Measurements from ENCODE around the gene SLCO1C1.
"Not testable (repeated sequence)": the region's sequence is repeated elsewhere in the genome, so short reads cannot be mapped to it uniquely, and the experiment has no call there.

Gene SLCO1C1

GRCh38 chr12:20777420-20777819 is 82.3 kb downstream of the SLCO1C1 start:
- H3K36me3 ChIP-seq (ENCODE audit: control insufficient read depth in 2 of 2, insufficient read depth in 1 of 2, low read length in 2 of 2) = no peaks in the 10 kb centered on the region
- no peak overlapping the region for H3K4me3 ChIP-seq (ENCODE audit: low read depth, low read length)
- POLR2A ChIA-PET = no interaction called here
- TF ChIP-seq, protein P1, sequence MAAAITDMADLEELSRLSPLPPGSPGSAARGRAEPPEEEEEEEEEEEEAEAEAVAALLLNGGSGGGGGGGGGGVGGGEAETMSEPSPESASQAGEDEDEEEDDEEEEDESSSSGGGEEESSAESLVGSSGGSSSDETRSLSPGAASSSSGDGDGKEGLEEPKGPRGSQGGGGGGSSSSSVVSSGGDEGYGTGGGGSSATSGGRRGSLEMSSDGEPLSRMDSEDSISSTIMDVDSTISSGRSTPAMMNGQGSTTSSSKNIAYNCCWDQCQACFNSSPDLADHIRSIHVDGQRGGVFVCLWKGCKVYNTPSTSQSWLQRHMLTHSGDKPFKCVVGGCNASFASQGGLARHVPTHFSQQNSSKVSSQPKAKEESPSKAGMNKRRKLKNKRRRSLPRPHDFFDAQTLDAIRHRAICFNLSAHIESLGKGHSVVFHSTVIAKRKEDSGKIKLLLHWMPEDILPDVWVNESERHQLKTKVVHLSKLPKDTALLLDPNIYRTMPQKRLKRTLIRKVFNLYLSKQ (tag by site-specific recombination; IDR thresholded peaks at IDR 0.05; ENCODE audit: borderline replicate concordance) = no peak
- TF ChIP-seq ZNF747 (tag by site-specific recombination; IDR thresholded peaks at IDR 0.05) = no peak
- no peak for TF ChIP-seq ZFP3 (tag by site-specific recombination; IDR thresholded peaks at IDR 0.05; ENCODE audit: low read depth)
- TF ChIP-seq ZNF514 (tag by site-specific recombination; IDR thresholded peaks at IDR 0.05) = no peak
- no peaks in the 10 kb centered on the region for H3K9me3 ChIP-seq (ENCODE audit: control insufficient read depth, insufficient read depth, low read depth, low read length)
- H3K4me1 ChIP-seq (ENCODE audit: control insufficient read depth, insufficient read depth, low read length) = no peaks in the 10 kb centered on the region
- CTCF ChIA-PET = no interaction called here
- no peak overlapping the region for H3K27ac ChIP-seq (ENCODE audit: extremely low read depth, low read depth, low read length)

GRCh38 chr12:20778969-20779368 is 83.8 kb downstream of the SLCO1C1 start:
- no peak overlapping the region for H3K4me3 ChIP-seq (ENCODE audit: low read depth, low read length)
- no peaks in the 10 kb centered on the region for H3K9me3 ChIP-seq (ENCODE audit: control insufficient read depth, insufficient read depth, low read depth, low read length)
- POLR2A ChIA-PET = no interaction called here
- CTCF ChIA-PET = no interaction called here
- H3K36me3 ChIP-seq (ENCODE audit: control insufficient read depth in 2 of 2, insufficient read depth in 1 of 2, low read length in 2 of 2) = no peaks in the 10 kb centered on the region
- TF ChIP-seq ZNF837 (tag by site-specific recombination; IDR thresholded peaks at IDR 0.05) (no peak), ZNF132 (tag by site-specific recombination; IDR thresholded peaks at IDR 0.05; ENCODE audit: borderline replicate concordance) (no peak), FEZF1 (tag by site-specific recombination; IDR thresholded peaks at IDR 0.05) (no peak), ZNF433 (tag by site-specific recombination; IDR thresholded peaks at IDR 0.05; ENCODE audit: low read depth) (no peak), ZSCAN16 (tag by site-specific recombination; IDR thresholded peaks at IDR 0.05) (no peak), REPIN1 (tag by site-specific recombination; IDR thresholded peaks at IDR 0.05; ENCODE audit: low read depth) (no peak), IKZF3 (tag by site-specific recombination; IDR thresholded peaks at IDR 0.05) (no peak)
- no peaks in the 10 kb centered on the region for H3K4me1 ChIP-seq (ENCODE audit: control insufficient read depth, insufficient read depth, low read length)
- H3K27ac ChIP-seq (ENCODE audit: extremely low read depth, low read depth, low read length) = no peak overlapping the region

GRCh38 chr12:20779971-20780370 is 84.8 kb downstream of the SLCO1C1 start:
- H3K36me3 ChIP-seq (ENCODE audit: control insufficient read depth in 2 of 2, insufficient read depth in 1 of 2, low read length in 2 of 2); H3K4me3 ChIP-seq (ENCODE audit: low read depth, low read length); H3K9me3 ChIP-seq (ENCODE audit: control insufficient read depth, insufficient read depth, low read depth, low read length); POLR2A ChIA-PET; H3K27ac ChIP-seq (ENCODE audit: extremely low read depth, low read depth, low read length); H3K4me1 ChIP-seq (ENCODE audit: control insufficient read depth, insufficient read depth, low read length); CTCF ChIA-PET: not testable (repeated sequence)

DNA sequence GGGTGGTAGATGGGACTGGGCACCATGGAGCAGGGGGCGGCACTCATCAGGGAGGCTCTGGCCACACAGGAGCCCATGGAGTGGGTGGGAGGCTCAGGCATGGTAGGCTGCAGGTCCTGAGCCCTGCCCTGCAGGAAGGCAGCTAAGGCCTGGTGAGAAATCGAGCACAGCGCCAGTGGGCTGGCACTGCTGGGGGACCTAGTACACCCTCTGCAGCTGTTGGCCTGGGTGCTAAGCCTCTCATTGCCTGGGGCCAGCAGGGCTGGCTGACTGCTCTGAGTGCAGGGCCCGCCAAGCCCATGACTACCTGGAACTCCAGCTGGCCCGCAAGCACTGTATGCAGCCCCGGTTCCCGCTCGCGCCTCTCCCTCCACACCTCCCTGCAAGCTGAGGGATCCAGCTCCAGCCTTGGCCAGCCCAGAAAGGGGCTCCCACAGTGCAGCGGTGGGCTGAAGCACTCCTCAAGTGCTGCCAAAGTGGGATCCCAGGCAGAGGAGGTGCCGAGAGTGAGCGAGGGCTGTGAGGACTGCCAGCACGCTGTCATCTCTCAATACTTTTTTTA is 88.7 kb downstream of the SLCO1C1 start:
- CTCF ChIA-PET; POLR2A ChIA-PET; H3K4me3 ChIP-seq (ENCODE audit: low read depth, low read length); H3K27ac ChIP-seq (ENCODE audit: extremely low read depth, low read depth, low read length); H3K9me3 ChIP-seq (ENCODE audit: control insufficient read depth, insufficient read depth, low read depth, low read length); H3K36me3 ChIP-seq (ENCODE audit: control insufficient read depth in 2 of 2, insufficient read depth in 1 of 2, low read length in 2 of 2); H3K4me1 ChIP-seq (ENCODE audit: control insufficient read depth, insufficient read depth, low read length): not testable (repeated sequence)

DNA sequence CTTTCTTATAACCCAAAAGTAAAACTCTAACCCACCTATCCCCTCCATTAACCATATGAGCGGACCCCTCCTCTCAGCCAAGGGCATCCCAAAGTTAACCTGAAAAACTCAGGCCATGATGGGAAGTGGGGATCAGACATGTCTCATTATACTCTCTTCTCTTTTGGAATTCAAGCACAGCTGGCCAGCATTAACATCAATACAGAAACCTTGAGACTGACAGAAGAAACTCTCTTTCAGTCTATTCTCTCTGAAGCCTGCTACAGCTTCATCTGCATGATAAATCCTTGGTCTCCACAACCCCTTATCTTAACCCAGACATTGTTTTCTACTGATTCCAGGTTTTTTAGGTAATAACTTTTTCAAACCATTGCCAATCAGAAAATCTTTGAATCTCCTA is 97.8 kb downstream of the SLCO1C1 start:
- no peaks in the 10 kb centered on the region for H3K36me3 ChIP-seq (ENCODE audit: control insufficient read depth in 2 of 2, insufficient read depth in 1 of 2, low read length in 2 of 2)
- no peak for TF ChIP-seq SP7 (tag by site-specific recombination; IDR thresholded peaks at IDR 0.05)
- TF ChIP-seq, protein P2, sequence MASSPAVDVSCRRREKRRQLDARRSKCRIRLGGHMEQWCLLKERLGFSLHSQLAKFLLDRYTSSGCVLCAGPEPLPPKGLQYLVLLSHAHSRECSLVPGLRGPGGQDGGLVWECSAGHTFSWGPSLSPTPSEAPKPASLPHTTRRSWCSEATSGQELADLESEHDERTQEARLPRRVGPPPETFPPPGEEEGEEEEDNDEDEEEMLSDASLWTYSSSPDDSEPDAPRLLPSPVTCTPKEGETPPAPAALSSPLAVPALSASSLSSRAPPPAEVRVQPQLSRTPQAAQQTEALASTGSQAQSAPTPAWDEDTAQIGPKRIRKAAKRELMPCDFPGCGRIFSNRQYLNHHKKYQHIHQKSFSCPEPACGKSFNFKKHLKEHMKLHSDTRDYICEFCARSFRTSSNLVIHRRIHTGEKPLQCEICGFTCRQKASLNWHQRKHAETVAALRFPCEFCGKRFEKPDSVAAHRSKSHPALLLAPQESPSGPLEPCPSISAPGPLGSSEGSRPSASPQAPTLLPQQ (tag by site-specific recombination; IDR thresholded peaks at IDR 0.05) = no peak
- no peak for TF ChIP-seq ZNF701 (tag by site-specific recombination; IDR thresholded peaks at IDR 0.05)
- no peak for TF ChIP-seq ZNF843 (tag by site-specific recombination; IDR thresholded peaks at IDR 0.05)
- no peak for TF ChIP-seq ZBTB8A (tag by site-specific recombination; IDR thresholded peaks at IDR 0.05)
- TF ChIP-seq, protein P3, sequence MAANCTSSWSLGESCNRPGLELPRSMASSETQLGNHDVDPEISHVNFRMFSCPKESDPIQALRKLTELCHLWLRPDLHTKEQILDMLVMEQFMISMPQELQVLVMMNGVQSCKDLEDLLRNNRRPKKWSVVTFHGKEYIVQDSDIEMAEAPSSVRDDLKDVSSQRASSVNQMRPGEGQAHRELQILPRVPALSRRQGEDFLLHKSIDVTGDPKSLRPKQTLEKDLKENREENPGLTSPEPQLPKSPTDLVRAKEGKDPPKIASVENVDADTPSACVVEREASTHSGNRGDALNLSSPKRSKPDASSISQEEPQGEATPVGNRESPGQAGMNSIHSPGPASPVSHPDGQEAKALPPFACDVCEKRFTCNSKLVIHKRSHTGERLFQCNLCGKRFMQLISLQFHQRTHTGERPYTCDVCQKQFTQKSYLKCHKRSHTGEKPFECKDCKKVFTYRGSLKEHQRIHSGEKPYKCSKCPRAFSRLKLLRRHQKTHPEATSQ (tag by site-specific recombination; IDR thresholded peaks at IDR 0.05) = no peak
- TF ChIP-seq ZNF366 (tag by site-specific recombination; conservative IDR thresholded peaks at IDR 0.05) = no peak
- TF ChIP-seq ZNF596 (tag by site-specific recombination; IDR thresholded peaks at IDR 0.05) = no peak
- no peak for TF ChIP-seq ZBTB20 (tag by site-specific recombination; IDR thresholded peaks at IDR 0.05)
- TF ChIP-seq ZNF624 (tag by site-specific recombination; IDR thresholded peaks at IDR 0.05) = no peak
- no peak for TF ChIP-seq ZNF677 (tag by site-specific recombination; IDR thresholded peaks at IDR 0.05)
- no peaks in the 10 kb centered on the region for H3K4me1 ChIP-seq (ENCODE audit: control insufficient read depth, insufficient read depth, low read length)
- CTCF ChIA-PET = no interaction called here
- POLR2A ChIA-PET = no interaction called here
- no peak overlapping the region for H3K27ac ChIP-seq (ENCODE audit: extremely low read depth, low read depth, low read length)
- no peaks in the 10 kb centered on the region for H3K9me3 ChIP-seq (ENCODE audit: control insufficient read depth, insufficient read depth, low read depth, low read length)
- no peak overlapping the region for H3K4me3 ChIP-seq (ENCODE audit: low read depth, low read length)
